Peyer's patch (tissue), 4 donors: ENCODE data around the gene PEX10.

Experiments used
- CTCF ChIP-seq, 6 experiments: fragments of 450-650 bp in 4 of 6; fragments of 200-600 bp in 2 of 6; sonication (generic) in 1 of 6; IDR thresholded peaks; one replicate each; pipeline ENCODE4 v1.5.1; 2017 to 2019; ENCODE audit warnings: antibody characterized with exemption in 6 of 6, mild to moderate bottlenecking in 3 of 6, moderate library complexity in 1 of 6
- POLR2A ChIP-seq, 2 donors: fragments of 450-650 bp; IDR thresholded peaks; one replicate each; pipeline ENCODE4 v1.5.1; 2017; ENCODE audit warnings: antibody characterized with exemption in 2 of 2, mild to moderate bottlenecking in 2 of 2, moderate library complexity in 2 of 2

- no peak for TF ChIP-seq CTCF (IDR thresholded peaks at IDR 0.05)
- TF ChIP-seq POLR2A (IDR thresholded peaks at IDR 0.05): no peak
These were observed 35.3 kb downstream of the PEX10 start for GRCh38 chr1:2376931-2377672.
